HG02884 (cell line): ENCODE measurements around the gene HAGHL.
"Not testable (repeated sequence)": the region's sequence is repeated elsewhere in the genome, so short reads cannot be mapped to it uniquely, and the experiment has no call there.

Experiments
- ATAC-seq: cut with Tn5 transposase; IDR thresholded peaks from one replicate; pipeline ENCODE4 v1.9.1; 2021; ENCODE audit warnings: mild to moderate bottlenecking, moderate library complexity; ENCODE audit not compliant: unreplicated experiment

The HAGHL gene

DNA sequence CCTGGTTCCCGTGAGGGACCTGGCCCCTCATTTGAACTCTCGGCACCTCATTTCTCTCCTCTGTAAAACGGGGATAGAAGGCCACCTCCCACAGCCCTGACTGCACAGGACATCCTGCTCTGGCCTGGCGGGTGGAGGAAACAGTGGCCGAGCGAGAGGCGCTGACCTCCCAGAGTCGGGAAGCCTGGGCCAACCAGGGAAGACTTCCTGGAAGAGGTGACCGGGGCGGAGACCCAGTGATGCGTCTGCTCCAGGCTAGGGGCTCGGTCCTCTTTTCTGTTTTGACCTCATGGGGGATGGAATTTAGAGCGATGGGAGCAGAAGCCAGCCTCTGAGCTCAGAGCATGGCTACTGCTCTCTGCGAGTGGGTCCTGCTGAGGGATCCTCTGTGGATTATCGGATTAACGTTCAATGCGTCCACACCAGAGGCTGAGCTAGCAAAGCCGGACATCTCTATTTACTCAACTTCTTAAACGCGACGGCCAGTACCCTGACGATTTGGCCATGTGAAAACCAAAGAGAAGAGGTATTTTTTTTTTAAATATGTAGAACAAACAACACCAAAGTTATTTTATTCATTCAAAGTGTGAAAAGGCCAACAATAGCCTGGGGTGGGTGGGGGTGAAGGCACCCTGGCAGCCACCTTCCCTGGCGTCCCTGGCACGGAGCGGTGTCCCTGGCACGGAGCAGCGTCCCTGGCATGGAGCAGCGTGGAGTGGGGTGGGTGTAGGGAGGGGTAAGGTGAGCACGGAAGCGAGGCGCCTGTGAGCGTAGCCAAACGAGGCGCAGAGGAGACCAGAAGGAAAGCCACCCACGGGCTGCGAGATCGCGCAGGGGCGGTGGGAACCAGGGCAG is 24.5 kb downstream of the HAGHL start:
- no peak for ATAC-seq

DNA sequence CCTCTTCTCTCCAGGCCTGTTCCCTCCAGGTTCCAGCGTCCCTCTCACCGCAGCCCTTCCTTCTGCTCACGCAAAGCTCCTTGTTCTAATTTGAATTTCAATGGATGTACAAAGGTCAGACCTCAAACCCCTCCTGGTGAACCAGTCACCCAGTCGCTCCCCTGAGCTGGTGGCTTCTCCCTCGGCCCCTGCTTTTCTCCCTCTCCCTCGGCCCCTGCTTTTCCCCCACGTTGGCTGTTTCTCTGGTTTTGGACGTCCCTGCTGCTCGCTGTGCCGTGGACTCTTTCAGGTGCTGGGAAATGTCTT is 25.1 kb downstream of the HAGHL start:
- ATAC-seq, result no peak

DNA sequence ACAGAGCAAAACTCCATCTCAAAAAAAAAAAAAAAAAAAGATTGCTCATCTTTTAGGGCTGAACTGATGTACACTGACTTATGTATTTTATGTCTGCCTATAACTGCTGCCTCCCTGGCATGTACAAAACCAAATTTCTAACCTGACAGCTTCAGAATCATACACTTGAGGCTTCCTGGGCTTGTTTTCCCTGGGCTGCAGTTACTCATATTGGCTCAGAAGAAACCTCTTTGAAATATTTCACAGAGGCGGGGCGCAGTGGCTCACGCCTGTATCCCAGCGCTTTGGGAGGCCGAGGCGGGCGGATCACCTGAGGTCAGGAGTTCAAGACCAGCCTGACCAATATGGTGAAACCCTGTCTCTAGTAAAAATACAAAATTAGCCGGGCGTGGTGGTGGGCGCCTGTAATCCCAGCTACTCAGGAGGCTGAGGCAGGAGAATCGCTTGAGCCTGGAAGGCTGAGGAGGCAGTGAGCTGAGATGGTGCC is 27.3 kb downstream of the HAGHL start:
- ATAC-seq, result not testable (repeated sequence)

DNA sequence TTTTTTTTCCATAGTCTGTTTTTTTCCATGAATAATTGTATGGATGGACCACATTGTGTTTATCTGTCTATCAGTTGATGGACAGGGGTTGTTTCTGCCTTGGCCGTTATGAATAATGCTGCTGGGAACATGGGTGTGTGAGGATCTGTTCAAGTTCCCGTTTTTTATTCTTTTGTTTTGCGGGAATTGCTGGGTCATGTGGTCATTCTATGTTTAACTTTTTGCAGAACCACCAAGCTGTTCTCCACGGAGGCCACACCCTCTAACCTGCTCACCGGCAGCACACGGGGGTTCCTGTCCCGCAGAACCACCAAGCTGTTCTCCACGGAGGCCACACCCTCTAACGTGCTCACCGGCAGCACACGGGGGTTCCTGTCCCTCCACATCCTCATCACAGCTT is 27.8 kb downstream of the HAGHL start:
- no peak for ATAC-seq

GRCh38 chr16:756428-756827 is 29.5 kb downstream of the HAGHL start:
- ATAC-seq, result no peak

- no peak for ATAC-seq
Measured at GRCh38 chr16:759110-759910, 32.4 kb downstream of the HAGHL start.

DNA sequence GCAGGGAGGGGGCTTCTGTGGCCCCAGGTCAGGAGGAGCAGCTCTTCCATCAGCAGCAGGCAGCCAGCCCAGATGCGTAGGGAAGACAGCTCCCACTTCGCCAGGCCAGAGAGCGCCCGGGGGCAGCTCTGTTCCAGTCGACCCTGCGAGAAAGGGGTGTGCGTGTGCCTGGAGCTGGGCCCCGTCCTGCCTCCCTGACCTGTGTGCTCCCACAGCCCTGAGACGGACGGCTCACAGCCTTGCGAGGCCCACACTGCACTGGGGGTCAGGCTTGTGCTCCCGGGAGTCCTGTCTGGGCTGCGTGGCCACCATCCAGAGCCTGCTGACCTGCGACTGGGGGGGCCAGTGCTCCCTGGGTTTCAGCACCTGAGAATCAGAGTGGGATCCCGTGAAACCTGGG is 33.2 kb downstream of the HAGHL start:
- ATAC-seq, result no peak

DNA sequence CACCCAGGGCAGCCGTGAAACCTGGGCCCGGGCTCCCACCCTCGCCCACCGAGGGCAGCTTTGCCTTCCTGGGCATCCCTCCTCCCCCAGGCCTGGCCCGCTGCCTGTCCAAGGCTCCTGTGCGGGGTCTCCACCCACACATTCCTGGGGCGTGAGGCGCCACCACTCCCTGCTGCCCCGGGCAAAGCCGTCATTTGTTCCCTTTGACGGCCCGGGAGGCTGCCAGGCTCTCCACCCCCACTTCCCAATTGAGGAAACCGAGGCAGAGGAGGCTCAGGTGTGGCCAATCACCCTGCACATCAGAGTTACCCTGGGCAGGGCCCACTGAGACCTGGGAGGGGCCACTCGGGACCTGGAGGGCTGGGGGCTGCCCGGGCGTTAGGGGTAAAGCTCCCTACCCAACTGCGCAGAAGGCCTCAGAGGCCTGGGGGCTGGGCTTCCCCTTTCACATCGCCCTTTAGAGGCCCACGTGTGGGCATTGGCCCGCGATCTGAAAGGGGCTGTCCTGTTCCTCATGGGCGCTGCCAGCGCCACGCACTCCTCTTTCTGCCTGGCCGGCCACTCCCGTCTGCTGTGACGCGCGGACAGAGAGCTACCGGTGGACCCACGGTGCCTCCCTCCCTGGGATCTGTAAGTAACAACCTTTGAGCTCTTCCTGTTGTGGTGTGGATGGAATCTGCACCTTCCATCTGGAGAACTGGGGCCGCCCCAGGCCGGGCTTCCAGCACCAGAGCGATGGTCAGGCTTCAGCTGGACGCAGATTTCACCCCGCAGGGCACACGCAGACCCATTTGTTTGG is 33.8 kb downstream of the HAGHL start, which contains the start of gene MSLN:
Gene MSLN (plus strand): TSS at position 190 of the 799 bp plus-strand sequence. CDS start 1,947 bp downstream, outside the sequence.
- ATAC-seq, result no peak

DNA sequence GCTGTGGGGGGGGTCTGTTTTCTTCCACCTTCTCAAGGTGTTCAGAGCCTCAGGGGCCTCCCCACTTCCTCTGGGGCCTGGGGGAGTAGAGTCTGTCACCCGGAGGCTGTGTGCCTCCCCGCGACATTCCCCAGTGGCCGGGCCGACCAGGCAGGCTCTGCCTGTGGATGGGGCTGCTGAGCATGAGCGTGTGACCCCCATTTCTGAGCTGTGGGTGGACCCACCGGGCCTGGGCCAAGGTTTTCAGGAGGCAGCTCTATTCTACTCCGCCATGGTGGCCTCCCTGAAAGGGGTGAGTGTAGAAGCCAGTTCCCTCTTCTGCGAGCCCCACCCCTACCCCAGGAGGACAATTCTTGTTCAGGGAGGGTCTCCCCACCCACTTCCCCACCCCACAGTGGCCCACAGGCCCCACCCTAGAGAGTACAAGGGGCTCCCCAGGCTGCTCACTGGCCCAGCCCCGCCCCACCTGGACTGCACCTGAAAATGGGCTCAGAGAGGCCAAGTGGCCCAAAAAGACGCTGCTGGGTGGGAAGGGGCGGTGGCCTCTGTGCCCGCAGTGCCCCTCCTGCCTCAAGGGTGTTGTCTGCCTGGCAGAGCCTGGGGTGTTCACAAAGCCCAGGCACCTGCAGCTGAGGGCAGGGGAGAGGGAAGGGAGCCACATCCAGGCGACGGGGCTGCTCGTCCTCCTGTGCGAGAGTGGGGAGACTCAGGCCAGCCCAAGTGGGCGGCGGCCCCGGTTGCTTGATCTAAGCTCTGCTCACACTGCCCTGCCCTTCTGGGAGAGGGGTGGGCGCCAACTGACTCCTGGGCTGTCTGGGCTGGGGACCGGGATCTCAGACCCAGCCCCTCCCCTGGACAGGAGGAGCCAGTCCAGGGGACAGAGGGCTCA is 35.0 kb downstream of the HAGHL start:
- no peak for ATAC-seq

DNA sequence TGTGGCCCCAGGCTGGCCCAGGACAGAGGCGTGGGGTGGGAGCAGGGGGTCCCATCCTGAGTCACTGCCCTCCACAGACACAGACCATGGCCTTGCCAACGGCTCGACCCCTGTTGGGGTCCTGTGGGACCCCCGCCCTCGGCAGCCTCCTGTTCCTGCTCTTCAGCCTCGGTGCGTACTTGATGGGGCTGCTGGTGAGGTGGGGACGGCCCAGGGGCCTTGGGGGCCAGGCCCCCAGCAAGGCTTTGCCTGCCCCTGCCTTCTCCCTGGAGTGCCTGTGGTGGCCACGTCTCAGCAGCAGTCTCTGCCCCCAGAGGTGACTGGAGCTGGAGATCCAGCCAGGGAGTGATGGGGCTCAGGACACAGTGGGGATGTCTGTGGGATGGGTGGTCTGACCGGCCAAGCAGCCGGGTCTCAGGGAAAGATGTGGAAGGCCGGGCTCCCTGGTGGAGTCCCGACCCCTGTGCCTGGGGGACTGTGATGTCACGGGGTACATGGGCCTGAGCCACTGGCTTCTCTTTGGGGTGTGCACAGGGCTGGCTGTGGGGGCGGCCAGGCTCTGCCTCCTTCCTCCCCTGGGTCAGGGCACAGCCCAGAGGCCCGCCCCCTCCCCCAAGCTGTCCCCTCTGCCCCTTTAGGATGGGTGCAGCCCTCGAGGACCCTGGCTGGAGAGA is 35.8 kb downstream of the HAGHL start:
- ATAC-seq, result no peak

- no peak for ATAC-seq
Measured at GRCh38 chr16:763369-764183, 36.7 kb downstream of the HAGHL start.

DNA sequence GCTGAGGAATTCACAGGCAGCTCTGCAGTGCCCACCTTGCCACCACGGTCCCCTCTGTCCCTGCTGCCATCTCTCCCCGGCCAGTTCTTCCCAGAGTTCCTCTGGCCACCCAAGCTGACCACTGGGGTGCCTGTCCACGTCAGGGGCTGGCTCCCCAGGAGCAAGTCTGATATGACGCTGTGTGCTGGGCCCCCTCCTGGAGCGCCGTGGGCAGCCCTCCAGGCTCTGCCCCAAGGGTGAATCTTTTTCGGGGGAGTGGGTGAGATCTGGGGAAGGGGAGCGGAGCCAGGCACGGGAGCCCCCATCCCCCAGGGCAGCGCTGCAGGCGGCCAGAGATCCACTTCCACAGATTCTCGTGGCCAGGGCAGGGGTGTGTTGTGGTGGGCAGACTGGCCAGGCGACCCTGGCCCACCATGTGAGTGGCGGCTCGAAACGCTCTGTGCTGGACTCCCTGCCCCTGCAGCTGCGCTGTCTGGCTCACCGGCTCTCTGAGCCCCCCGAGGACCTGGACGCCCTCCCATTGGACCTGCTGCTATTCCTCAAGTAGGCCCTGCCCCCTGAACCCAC is 37.4 kb downstream of the HAGHL start:
- ATAC-seq, result no peak

GRCh38 chr16:764848-765487 is 38.1 kb downstream of the HAGHL start:
- no peak for ATAC-seq

GRCh38 chr16:765488-765865 is 38.6 kb downstream of the HAGHL start:
- no peak for ATAC-seq

DNA sequence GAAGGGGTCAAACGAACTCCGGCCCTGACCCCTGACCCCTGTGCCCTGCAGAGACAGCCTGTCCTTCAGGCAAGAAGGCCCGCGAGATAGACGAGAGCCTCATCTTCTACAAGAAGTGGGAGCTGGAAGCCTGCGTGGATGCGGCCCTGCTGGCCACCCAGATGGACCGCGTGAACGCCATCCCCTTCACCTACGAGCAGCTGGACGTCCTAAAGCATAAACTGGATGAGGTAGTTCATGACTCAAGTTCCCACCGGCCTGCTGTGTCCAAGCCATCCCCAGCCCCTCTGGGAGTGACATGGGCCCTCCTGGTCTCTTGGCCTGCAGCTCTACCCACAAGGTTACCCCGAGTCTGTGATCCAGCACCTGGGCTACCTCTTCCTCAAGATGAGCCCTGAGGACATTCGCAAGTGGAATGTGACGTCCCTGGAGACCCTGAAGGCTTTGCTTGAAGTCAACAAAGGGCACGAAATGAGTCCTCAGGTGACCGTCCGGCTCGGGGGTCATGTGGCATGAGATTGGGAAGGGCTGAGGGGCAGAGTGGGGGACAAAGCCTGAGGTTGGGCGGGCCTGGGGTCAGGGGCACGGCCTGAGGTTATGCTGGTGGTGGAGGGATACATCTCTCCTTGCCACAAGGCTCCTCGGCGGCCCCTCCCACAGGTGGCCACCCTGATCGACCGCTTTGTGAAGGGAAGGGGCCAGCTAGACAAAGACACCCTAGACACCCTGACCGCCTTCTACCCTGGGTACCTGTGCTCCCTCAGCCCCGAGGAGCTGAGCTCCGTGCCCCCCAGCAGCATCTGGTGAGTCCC is 39.3 kb downstream of the HAGHL start:
- ATAC-seq, result no peak

- ATAC-seq, result no peak
Measured at GRCh38 chr16:766820-767640, 40.1 kb downstream of the HAGHL start.
